Endodermal cell (in vitro differentiated cells): ENCODE measurements around the gene PDLIM5. TPM values are rescaled to one million over a fixed set of nuclear protein-coding genes. Genes with fewer than 3 reads are reported as not detected.

Experiments
- DNase-seq: peaks from one replicate; pipeline ENCODE4 v3.0.0-alpha.2; 2017
- H3K27ac ChIP-seq: 2 replicates; pipeline ENCODE4 v1.5.1; 2013; ENCODE audit warnings: mild to moderate bottlenecking, low read depth, low read length, moderate library complexity
- H3K27me3 ChIP-seq: 2 replicates; pipeline ENCODE4 v1.6.1; 2013; ENCODE audit warnings: mild to moderate bottlenecking, low read length, moderate library complexity; ENCODE audit not compliant: insufficient read depth, control insufficient read depth, poor library complexity, severe bottlenecking
- H3K36me3 ChIP-seq: 2 replicates; pipeline ENCODE4 v1.7.0; 2013; ENCODE audit warnings: mild to moderate bottlenecking, low read length, moderate library complexity; ENCODE audit not compliant: control insufficient read depth, insufficient read depth
- H3K4me1 ChIP-seq: one replicate; pipeline ENCODE4 v1.7.0; 2013; ENCODE audit warnings: low read length; ENCODE audit not compliant: control insufficient read depth, insufficient read depth
- H3K4me3 ChIP-seq: 2 replicates; pipeline ENCODE4 v1.5.1; 2013; ENCODE audit warnings: mild to moderate bottlenecking, low read length, moderate library complexity
- H3K9ac ChIP-seq: 2 replicates; pipeline ENCODE4 v1.6.1; 2013; ENCODE audit warnings: mild to moderate bottlenecking, low read length, moderate library complexity; ENCODE audit not compliant: poor library complexity, severe bottlenecking; ENCODE audit errors: extremely low read depth
- H3K9me3 ChIP-seq: 2 replicates; pipeline ENCODE4 v1.6.1; 2013; ENCODE audit warnings: mild to moderate bottlenecking, low read length, moderate library complexity; ENCODE audit not compliant: control insufficient read depth
- H3K27ac Mint-ChIP-seq: 2 replicates; pipeline ENCODE4 v1.8.0; 2020; ENCODE audit warnings: mixed read lengths
- H3K27me3 Mint-ChIP-seq: 2 replicates; pipeline ENCODE4 v1.8.0; 2021; ENCODE audit warnings: mild to moderate bottlenecking, mixed read lengths; ENCODE audit not compliant: insufficient read depth
- H3K36me3 Mint-ChIP-seq: 2 replicates; pipeline ENCODE4 v1.8.0; 2020; ENCODE audit warnings: low read depth, mixed read lengths
- H3K4me1 Mint-ChIP-seq: 2 replicates; pipeline ENCODE4 v1.8.0; 2020; ENCODE audit warnings: mixed read lengths
- H3K4me3 Mint-ChIP-seq: 2 replicates; pipeline ENCODE4 v1.8.0; 2020; ENCODE audit warnings: mild to moderate bottlenecking, moderate library complexity, mixed read lengths
- H3K9me3 Mint-ChIP-seq: 2 replicates; pipeline ENCODE4 v1.8.0; 2020; ENCODE audit warnings: mild to moderate bottlenecking, mixed read lengths
- CTCF ChIP-seq: fragments of 200-600 bp; sonication (generic); conservative IDR thresholded peaks from 2 replicates; pipeline ENCODE4 v1.5.0; 2021; ENCODE audit warnings: antibody characterized with exemption, mild to moderate bottlenecking
- WGBS, 2 experiments: methylation state at CpG; one replicate each; pipeline versions ENCODE4 v1.1.5 to v1.1.7; 2013; ENCODE audit warnings: missing lambda C conversion rate in 2 of 2, mixed read lengths in 1 of 2; ENCODE audit not compliant: insufficient coverage in 1 of 2, insufficient read length in 1 of 2; 5-methylcytosine and 5-hydroxymethylcytosine counted together
- total RNA-seq, 2 donors: library from RNA; stranded (reverse); fragmentation: NEBNext Ultra II Directional in 1 of 2; extraction: Animal tissue kit (Norgen Biotek cat#: 25700) in 1 of 2; gene quantifications; 2 replicates in 1 of 2; 3 replicates in 1 of 2; pipeline ENCODE4 v1.2.1, GENCODE V29; 2021

The PDLIM5 gene
- total RNA-seq, 2 donors from 2014 or later, result 91.0 to 149 TPM

GRCh38 chr4:94570558-94570957 is 118.8 kb downstream of the PDLIM5 start:
- Histone ChIP-seq H3K36me3 (peaks cover 16% of the 10 kb centered on the region), H3K27ac (peak overlapping the region; percentile 91)
- WGBS, 2 experiments, result no CpG with 5 or more reads among the region's 1 CpG

GRCh38 chr4:94571298-94571697 is 119.6 kb downstream of the PDLIM5 start:
- peaks cover 20% of the 10 kb centered on the region for H3K36me3 Mint-ChIP-seq
- no peaks in the 10 kb centered on the region for H3K27me3 ChIP-seq
- no peak overlapping the region for H3K9ac ChIP-seq
- peaks cover 23% of the 10 kb centered on the region for H3K36me3 ChIP-seq
- H3K4me1 ChIP-seq, result peaks cover 3% of the 10 kb centered on the region
- H3K4me1 Mint-ChIP-seq, result peaks cover 23% of the 10 kb centered on the region
- H3K27me3 Mint-ChIP-seq, result no peaks in the 10 kb centered on the region
- H3K4me3 Mint-ChIP-seq, result no peak overlapping the region
- no peak overlapping the region for H3K27ac Mint-ChIP-seq
- no peaks in the 10 kb centered on the region for H3K9me3 ChIP-seq
- no peak for DNase-seq
- peak overlapping the region; percentile 91 for H3K27ac ChIP-seq
- H3K9me3 Mint-ChIP-seq, result no peaks in the 10 kb centered on the region
- H3K4me3 ChIP-seq, result no peak overlapping the region
- 57 to 69% methylated on average over 3 of the region's 4 CpGs for WGBS, 2 experiments
- TF ChIP-seq CTCF, result peak; percentile 49

More at GRCh38 chr4:94570558-94570957, 118.8 kb downstream of the PDLIM5 start:
- Histone ChIP-seq H3K9ac (no peak overlapping the region), H3K4me1 (no peaks in the 10 kb centered on the region), H3K4me3 (no peak overlapping the region), H3K27me3 (no peaks in the 10 kb centered on the region), H3K9me3 (no peaks in the 10 kb centered on the region)
- TF ChIP-seq CTCF, result no peak
- no peaks in the 10 kb centered on the region for H3K9me3 Mint-ChIP-seq
- H3K27ac Mint-ChIP-seq, result no peak overlapping the region
- DNase-seq, result no peak
- H3K27me3 Mint-ChIP-seq, result no peaks in the 10 kb centered on the region
- H3K36me3 Mint-ChIP-seq, result peaks cover 16% of the 10 kb centered on the region
- no peak overlapping the region for H3K4me3 Mint-ChIP-seq
- H3K4me1 Mint-ChIP-seq, result peaks cover 16% of the 10 kb centered on the region

DNA sequence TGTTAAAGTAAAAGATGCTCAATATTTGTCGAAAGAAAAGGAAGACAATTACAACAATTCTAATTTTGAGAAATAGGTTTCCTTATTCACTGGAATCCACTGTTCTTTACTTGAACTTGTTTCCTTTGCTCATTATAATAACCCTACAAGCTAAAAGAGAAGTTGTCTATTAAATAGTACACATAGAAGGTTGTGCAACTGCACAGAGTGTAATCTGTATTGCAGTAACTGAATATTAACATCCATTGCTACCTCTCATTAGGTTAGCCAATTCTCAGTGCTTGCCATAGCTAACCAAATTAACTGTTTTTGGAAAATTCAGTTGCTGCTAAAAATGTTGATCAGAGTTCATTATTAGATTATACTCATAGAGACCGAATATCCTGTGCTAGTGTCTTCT is 120.0 kb downstream of the PDLIM5 start:
- no peaks in the 10 kb centered on the region for H3K27me3 Mint-ChIP-seq
- 100% methylated on average over 2 of the region's 2 CpGs; no CpG with 5 or more reads in 1 of the 2 experiments for WGBS, 2 experiments

More for the DNA sequence above, 120.0 kb downstream of the PDLIM5 start:
- H3K9ac ChIP-seq, result no peak overlapping the region
- no peaks in the 10 kb centered on the region for H3K9me3 ChIP-seq
- DNase-seq, result no peak
- H3K36me3 Mint-ChIP-seq, result peaks cover 16% of the 10 kb centered on the region
- no peak overlapping the region for H3K27ac Mint-ChIP-seq
- H3K4me1 ChIP-seq, result peaks cover 3% of the 10 kb centered on the region
- H3K36me3 ChIP-seq, result peaks cover 24% of the 10 kb centered on the region
- H3K27me3 ChIP-seq, result no peaks in the 10 kb centered on the region
- TF ChIP-seq CTCF, result no peak
- H3K4me3 Mint-ChIP-seq, result no peak overlapping the region
- no peaks in the 10 kb centered on the region for H3K9me3 Mint-ChIP-seq
- no peak overlapping the region for H3K27ac ChIP-seq
- H3K4me1 Mint-ChIP-seq, result peaks cover 25% of the 10 kb centered on the region
- H3K4me3 ChIP-seq, result no peak overlapping the region
